Large intestine (tissue), 3 donors: ENCODE results near the gene SMG6. TPM values are rescaled to one million over a fixed set of nuclear protein-coding genes. Genes with fewer than 3 reads are reported as not detected.

Experiments
- DNase-seq, 2 donors: peaks; one replicate each; pipeline versions ENCODE4 v3.0.0 to v3.0.0-alpha.2; 2013
- H3K27ac ChIP-seq: one replicate; pipeline ENCODE4 v1.5.1; 2013; ENCODE audit warnings: low read length
- H3K27me3 ChIP-seq: 2 replicates; pipeline ENCODE4 v1.6.1; 2013; ENCODE audit warnings: low read length; ENCODE audit not compliant: control insufficient read depth, insufficient read depth
- H3K36me3 ChIP-seq: 2 replicates; pipeline ENCODE4 v1.6.1; 2013; ENCODE audit warnings: low read length; ENCODE audit not compliant: control insufficient read depth, insufficient read depth
- H3K4me1 ChIP-seq: one replicate; pipeline ENCODE4 v1.6.1; 2013; ENCODE audit warnings: low read length; ENCODE audit not compliant: control insufficient read depth, insufficient read depth
- H3K4me3 ChIP-seq: one replicate; pipeline ENCODE4 v1.5.1; 2013; ENCODE audit warnings: low read length
- H3K9me3 ChIP-seq: one replicate; pipeline ENCODE4 v1.6.1; 2013; ENCODE audit warnings: mild to moderate bottlenecking, low read depth, low read length, moderate library complexity; ENCODE audit not compliant: control insufficient read depth
- whole genome bisulfite sequencing: methylation state at CpG from one replicate; pipeline ENCODE4 v1.1.5; 2013; ENCODE audit warnings: low lambda C conversion rate; ENCODE audit not compliant: insufficient coverage; 5-methylcytosine and 5-hydroxymethylcytosine counted together
- polyA plus RNA-seq: library from polyadenylated mRNA; unstranded; fragments of 120-200 nt; gene quantifications from one replicate; pipeline ENCODE4 v1.2.1, GENCODE V29; 2013

Gene SMG6
- polyA plus RNA-seq, 1 donor: 18.0 TPM

DNA sequence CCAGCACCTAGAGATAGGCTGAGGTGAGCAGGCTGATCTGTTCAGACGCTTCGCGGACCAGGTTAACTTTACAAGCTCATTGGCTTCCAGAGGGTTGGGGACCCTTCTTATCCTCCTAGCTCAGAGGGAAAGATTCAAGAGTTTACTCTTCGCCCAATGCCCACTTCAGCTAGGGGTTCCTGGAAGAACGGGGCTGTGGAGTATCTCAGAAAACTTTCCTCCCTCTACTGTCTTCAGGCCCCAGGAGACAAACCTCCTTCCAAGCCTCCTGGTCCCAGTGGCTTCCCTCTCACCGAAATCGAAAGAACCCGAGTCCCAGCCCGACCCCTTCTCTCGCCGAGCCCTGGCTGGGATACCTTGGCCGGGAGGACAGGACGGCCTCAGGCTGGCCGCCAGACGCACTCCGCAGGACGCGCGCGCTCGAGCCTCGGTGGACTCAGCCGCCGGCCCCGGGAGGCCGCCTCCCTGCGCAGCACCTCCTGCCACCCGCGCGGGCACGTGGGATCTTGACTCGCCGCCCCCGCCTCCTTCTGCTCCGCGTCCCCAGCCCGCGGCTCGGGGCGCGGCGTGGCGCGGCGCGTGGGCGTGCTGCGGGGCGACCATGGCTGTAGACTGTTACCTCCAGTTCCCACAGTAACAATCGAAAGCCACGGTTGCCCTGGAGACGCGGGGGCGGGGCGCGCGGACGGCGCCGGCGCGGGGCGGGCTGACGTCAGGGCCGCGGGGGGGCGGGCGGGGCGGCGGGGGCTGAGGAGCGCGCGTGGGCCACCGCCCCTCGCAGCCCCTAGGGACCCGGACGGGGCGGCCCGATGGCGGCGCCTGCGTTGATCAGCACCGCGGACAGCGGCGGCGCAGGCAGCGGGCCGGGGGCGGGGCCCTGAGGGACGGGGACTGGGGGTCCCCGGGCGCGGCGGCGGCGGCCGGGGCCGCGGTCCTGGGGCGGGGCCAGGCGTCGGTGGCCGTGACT is 254.0 kb downstream of the SMG6 start:
- Histone ChIP-seq H3K4me3 (peak overlapping the region; percentile 56), H3K27ac (peak overlapping the region; percentile 27), H3K27me3 (peaks cover 47% of the 10 kb centered on the region), H3K36me3 (peaks cover 2% of the 10 kb centered on the region), H3K4me1 (peaks cover 16% of the 10 kb centered on the region), H3K9me3 (no peaks in the 10 kb centered on the region)
- peak; percentile 68 to 78 for DNase-seq
- WGBS: no CpG with 5 or more reads among the region's 104 CpGs

GRCh38 chr17:2048805-2049204 is 254.8 kb downstream of the SMG6 start:
- Histone ChIP-seq H3K27ac (no peak overlapping the region), H3K4me1 (peaks cover 11% of the 10 kb centered on the region), H3K36me3 (peaks cover 9% of the 10 kb centered on the region), H3K4me3 (no peak overlapping the region), H3K9me3 (no peaks in the 10 kb centered on the region), H3K27me3 (peaks cover 39% of the 10 kb centered on the region)
- no peak for DNase-seq
- no CpG with 5 or more reads among the region's 9 CpGs for WGBS

DNA sequence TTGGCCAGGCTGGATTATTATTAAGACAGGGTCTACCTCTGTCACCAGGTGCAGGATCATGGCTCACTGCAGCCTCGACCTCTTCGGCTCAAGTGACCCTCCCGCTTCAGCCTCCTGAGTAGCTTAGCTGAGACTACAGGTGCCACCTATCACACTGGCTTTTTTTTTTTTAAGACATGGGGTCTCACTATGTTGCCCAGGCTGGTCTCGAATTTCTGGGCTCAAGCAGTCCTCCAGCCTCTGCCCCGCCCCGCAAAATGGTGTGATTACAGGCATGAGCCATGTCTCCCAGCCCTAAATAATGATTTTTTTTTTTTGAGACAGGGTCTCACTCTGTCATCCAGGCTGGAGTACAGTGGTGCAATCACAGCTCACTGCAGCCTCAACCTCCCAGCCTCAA is 256.0 kb downstream of the SMG6 start:
- Histone ChIP-seq H3K36me3 (peaks cover 21% of the 10 kb centered on the region), H3K27ac (no peak overlapping the region), H3K27me3 (peaks cover 29% of the 10 kb centered on the region), H3K9me3 (no peaks in the 10 kb centered on the region), H3K4me1 (peaks cover 15% of the 10 kb centered on the region), H3K4me3 (no peak overlapping the region)
- no CpG with 5 or more reads among the region's 6 CpGs for WGBS
- DNase-seq: no peak

GRCh38 chr17:2044263-2044894 is 259.2 kb downstream of the SMG6 start:
- Histone ChIP-seq H3K4me1 (peaks cover 20% of the 10 kb centered on the region), H3K4me3 (no peak overlapping the region), H3K9me3 (no peaks in the 10 kb centered on the region), H3K27me3 (peaks cover 11% of the 10 kb centered on the region), H3K36me3 (peaks cover 30% of the 10 kb centered on the region), H3K27ac (no peak overlapping the region)
- no peak for DNase-seq
- 100% methylated on average over 1 of the region's 5 CpGs for WGBS

DNA sequence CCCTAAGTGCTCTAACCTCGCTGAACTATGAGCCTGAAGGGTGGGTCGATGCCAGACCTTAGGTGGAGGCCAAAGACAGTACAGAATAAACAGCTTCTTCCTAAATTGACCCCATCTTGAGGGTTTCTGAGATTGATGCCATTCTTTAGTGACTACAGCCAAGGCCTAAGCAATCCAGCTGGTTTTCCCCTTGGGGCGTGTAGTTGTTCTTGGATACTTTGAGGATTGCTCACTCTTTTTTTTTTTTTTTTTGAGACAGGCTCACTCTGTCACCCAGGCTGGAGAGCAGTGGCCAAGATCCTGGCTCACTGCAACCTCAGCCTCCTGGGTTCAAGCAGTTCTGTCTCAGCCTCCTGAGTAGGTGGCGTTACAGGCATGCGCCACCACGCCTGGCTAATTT is 259.8 kb downstream of the SMG6 start:
- WGBS: no CpG with 5 or more reads among the region's 6 CpGs
- H3K27ac ChIP-seq: no peak overlapping the region
- H3K4me1 ChIP-seq: peaks cover 14% of the 10 kb centered on the region
- no peak overlapping the region for H3K4me3 ChIP-seq
- peaks cover 30% of the 10 kb centered on the region for H3K36me3 ChIP-seq
- H3K9me3 ChIP-seq: no peaks in the 10 kb centered on the region
- no peak for DNase-seq
- peaks cover 7% of the 10 kb centered on the region for H3K27me3 ChIP-seq

- no CpG with 5 or more reads among the region's 5 CpGs for WGBS
- Histone ChIP-seq H3K27me3 (peaks cover under 1% of the 10 kb centered on the region), H3K36me3 (peaks cover 37% of the 10 kb centered on the region), H3K4me1 (peaks cover 12% of the 10 kb centered on the region), H3K4me3 (peak overlapping the region; percentile 58), H3K27ac (no peak overlapping the region), H3K9me3 (no peaks in the 10 kb centered on the region)
- DNase-seq: no peak
These were observed 260.7 kb downstream of the SMG6 start for GRCh38 chr17:2042933-2043332.

GRCh38 chr17:2042390-2042847 is 261.2 kb downstream of the SMG6 start:
- Histone ChIP-seq H3K4me3 (peak overlapping the region; percentile 58), H3K9me3 (no peaks in the 10 kb centered on the region), H3K27ac (peak overlapping the region; percentile 77), H3K36me3 (peaks cover 42% of the 10 kb centered on the region), H3K27me3 (no peaks in the 10 kb centered on the region), H3K4me1 (peaks cover 12% of the 10 kb centered on the region)
- WGBS: 0% methylated on average over 5 of the region's 17 CpGs
- DNase-seq: peak in 1 of 2 donors; percentile 59

DNA sequence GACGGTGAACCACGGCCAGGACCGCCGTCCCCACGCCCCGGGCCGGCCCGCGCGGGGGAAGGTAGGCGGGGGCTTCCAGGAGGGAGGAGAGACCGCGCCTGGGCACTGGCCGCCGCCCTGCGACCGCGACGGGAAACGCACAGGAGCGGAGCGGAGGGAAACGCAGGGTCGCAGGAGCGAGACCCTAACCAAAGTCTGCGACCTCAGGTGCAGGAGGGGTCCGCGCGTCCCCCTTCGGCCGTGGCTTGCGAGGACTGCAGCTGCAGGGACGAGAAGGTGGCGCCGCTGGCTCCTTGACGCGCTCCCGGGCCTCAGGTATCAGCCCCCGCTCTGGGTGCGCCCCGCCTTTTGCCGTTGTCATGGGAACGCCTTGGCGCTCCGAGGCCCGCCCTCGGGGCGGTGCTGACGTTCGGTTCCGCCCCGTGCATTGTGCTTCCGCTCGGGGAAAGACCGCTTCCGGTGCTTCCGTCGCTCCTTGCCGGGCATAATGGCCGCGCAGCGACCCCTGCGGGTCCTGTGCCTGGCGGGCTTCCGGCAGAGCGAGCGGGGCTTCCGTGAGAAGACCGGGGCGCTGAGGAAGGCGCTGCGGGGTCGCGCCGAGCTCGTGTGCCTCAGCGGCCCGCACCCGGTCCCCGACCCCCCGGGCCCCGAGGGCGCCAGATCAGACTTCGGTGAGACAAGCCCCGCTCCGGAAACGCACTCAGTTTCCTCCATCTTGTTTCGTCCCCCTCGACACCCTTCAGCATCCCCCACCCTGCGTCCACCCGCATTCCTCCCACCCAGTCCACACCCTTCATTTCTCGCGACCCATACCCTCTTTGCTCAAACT is 261.8 kb downstream of the SMG6 start, which contains the start of gene OVCA2:
TSS of gene OVCA2 (plus strand) at position 462 of the 829 bp plus-strand sequence. CDS start at position 488, 26 bp downstream.
- WGBS: 0% methylated on average over 1 of the region's 93 CpGs
- H3K27ac ChIP-seq: peak within 1 kb of the TSS; percentile 77
- H3K4me1 ChIP-seq: peaks cover 12% of the 10 kb centered on the region
- H3K4me3 ChIP-seq: peak within 1 kb of the TSS; percentile 58
- peaks cover 48% of the 10 kb centered on the region for H3K36me3 ChIP-seq
- DNase-seq: peak; percentile 95 to 96
- H3K9me3 ChIP-seq: no peaks in the 10 kb centered on the region
- H3K27me3 ChIP-seq: no peaks in the 10 kb centered on the region

- WGBS: no CpG with 5 or more reads among the region's 16 CpGs
- peaks cover 12% of the 10 kb centered on the region for H3K4me1 ChIP-seq
- H3K36me3 ChIP-seq: peaks cover 55% of the 10 kb centered on the region
- H3K4me3 ChIP-seq: peak overlapping the region; percentile 58
- H3K27me3 ChIP-seq: no peaks in the 10 kb centered on the region
- DNase-seq: no peak
- no peaks in the 10 kb centered on the region for H3K9me3 ChIP-seq
- H3K27ac ChIP-seq: peak overlapping the region; percentile 77
These were observed 262.5 kb downstream of the SMG6 start for GRCh38 chr17:2040942-2041560.
